NAMALWA (cell line): ENCODE measurements around the gene ACR.
"Not testable (repeated sequence)": the region's sequence is repeated elsewhere in the genome, so short reads cannot be mapped to it uniquely, and the experiment has no call there.

Experiments
- DNase-seq: peaks from one replicate; pipeline ENCODE4 v3.0.0-alpha.2; 2015; ENCODE audit warnings: low spot score

ACR gene

GRCh38 chr22:50780244-50780643, 42.2 kb downstream of the ACR start:
- DNase-seq: not testable (repeated sequence)

GRCh38 chr22:50782253-50782652, 44.2 kb downstream of the ACR start:
- not testable (repeated sequence) for DNase-seq

GRCh38 chr22:50783033-50783879, 45.3 kb downstream of the ACR start, which contains the start of gene RABL2B:
RABL2B (minus strand) TSS chr22:50783636; CDS start chr22:50782294, 1,342 bp downstream.
- DNase-seq: peak; percentile 91

GRCh38 chr22:50783880-50784276, 45.9 kb downstream of the ACR start:
- DNase-seq: not testable (repeated sequence)

- DNase-seq: not testable (repeated sequence)
Measured at GRCh38 chr22:50785289-50785688, 47.3 kb downstream of the ACR start.

- DNase-seq: not testable (repeated sequence)
Measured at GRCh38 chr22:50786936-50787335, 48.9 kb downstream of the ACR start.
